Kasumi-1 (cell line): Measurements from ENCODE around the gene EHMT1.
"Not testable (repeated sequence)": the region's sequence is repeated elsewhere in the genome, so short reads cannot be mapped to it uniquely, and the experiment has no call there.

ENCODE experiments used
- DNase-seq, 2 experiments: peaks; one replicate each; lab custom pipeline; 2025; lab: John Stamatoyannopoulos, UW

The EHMT1 gene

GRCh38 chr9:137873408-137873807, 254.6 kb downstream of the EHMT1 start:
- no peak for DNase-seq

- no peak for DNase-seq
These were observed 255.1 kb downstream of the EHMT1 start for GRCh38 chr9:137873858-137874362.

- no peak for DNase-seq
These were observed 256.5 kb downstream of the EHMT1 start for GRCh38 chr9:137875354-137875753.

GRCh38 chr9:137875846-137876245, 257.0 kb downstream of the EHMT1 start:
- no peak for DNase-seq

- DNase-seq = no peak
These were observed 257.5 kb downstream of the EHMT1 start for GRCh38 chr9:137876269-137876668.

- no peak for DNase-seq
These were observed 258.1 kb downstream of the EHMT1 start for GRCh38 chr9:137876781-137877386.

- DNase-seq = not testable (repeated sequence)
These were observed 258.8 kb downstream of the EHMT1 start, which contains the start of gene CACNA1B for GRCh38 chr9:137877506-137878122. Gene CACNA1B, plus strand, starts transcription at chr9:137877782. Its CDS starts 152 bp downstream, at chr9:137877934.

- DNase-seq = no peak
These were observed 259.5 kb downstream of the EHMT1 start for GRCh38 chr9:137878146-137878941.

- no peak for DNase-seq
These were observed 260.2 kb downstream of the EHMT1 start for GRCh38 chr9:137879052-137879451.

- DNase-seq = no peak
These were observed 260.9 kb downstream of the EHMT1 start for GRCh38 chr9:137879566-137880150.

GRCh38 chr9:137880160-137880975, 261.6 kb downstream of the EHMT1 start:
- DNase-seq = no peak

- DNase-seq = no peak
These were observed 262.2 kb downstream of the EHMT1 start for GRCh38 chr9:137880976-137881530.

GRCh38 chr9:137881591-137882505, 263.0 kb downstream of the EHMT1 start:
- no peak for DNase-seq

GRCh38 chr9:137882506-137882821, 263.7 kb downstream of the EHMT1 start:
- DNase-seq = no peak

GRCh38 chr9:137883977-137884376, 265.2 kb downstream of the EHMT1 start:
- DNase-seq = not testable (repeated sequence)

- not testable (repeated sequence) for DNase-seq
These were observed 265.7 kb downstream of the EHMT1 start for GRCh38 chr9:137884547-137884946.

- DNase-seq = not testable (repeated sequence)
These were observed 266.3 kb downstream of the EHMT1 start for GRCh38 chr9:137885121-137885520.
